SJCRH30 (cell line): ENCODE measurements around the gene TRMT11. TPM values are rescaled to one million over a fixed set of nuclear protein-coding genes. Genes with fewer than 3 reads are reported as not detected.
"Not testable (repeated sequence)": the region's sequence is repeated elsewhere in the genome, so short reads cannot be mapped to it uniquely, and the experiment has no call there.

Experiments
- DNase-seq, 2 experiments: peaks; one replicate each; pipeline ENCODE4 v3.0.0-alpha.2; 2015 to 2020
- H3K27ac ChIP-seq: fragments of 250-450 bp; sonication (Bioruptor Pico); 2 replicates; pipeline ENCODE4 v1.5.1; 2020; ENCODE audit warnings: mild to moderate bottlenecking, moderate library complexity
- H3K27me3 ChIP-seq: fragments of 250-450 bp; sonication (Bioruptor Pico); 2 replicates; pipeline ENCODE4 v1.5.1; 2020; ENCODE audit warnings: mild to moderate bottlenecking, moderate library complexity
- H3K36me3 ChIP-seq: fragments of 250-450 bp; sonication (Bioruptor Pico); 2 replicates; pipeline ENCODE4 v1.5.1; 2020; ENCODE audit warnings: mild to moderate bottlenecking, moderate library complexity
- H3K4me1 ChIP-seq: fragments of 250-450 bp; sonication (Bioruptor Pico); 2 replicates; pipeline ENCODE4 v1.5.1; 2020; ENCODE audit warnings: mild to moderate bottlenecking, moderate library complexity
- H3K4me3 ChIP-seq: fragments of 250-450 bp; sonication (Bioruptor Pico); 2 replicates; pipeline ENCODE4 v1.5.1; 2020; ENCODE audit warnings: mild to moderate bottlenecking, moderate library complexity
- H3K9me3 ChIP-seq: fragments of 250-450 bp; sonication (Bioruptor Pico); replicated peaks from 2 replicates; pipeline ENCODE4 v1.5.1; 2020; ENCODE audit warnings: mild to moderate bottlenecking, moderate library complexity
- total RNA-seq: library from RNA; depleted of rRNA; stranded (reverse); fragments of >200 nt; shearing (Covaris generic); gene quantifications from 2 replicates; pipeline ENCODE4 v1.2.3, GENCODE V29; 2014

The TRMT11 gene
- total RNA-seq, 1 experiment from 2014 or later = 30.2 TPM

- Histone ChIP-seq H3K4me1 (no peaks in the 10 kb centered on the region), H3K27me3 (no peaks in the 10 kb centered on the region), H3K4me3 (no peak overlapping the region), H3K36me3 (peaks cover 29% of the 10 kb centered on the region), H3K9me3 (no peaks in the 10 kb centered on the region), H3K27ac (no peak overlapping the region)
- no peak for DNase-seq
Observed at GRCh38 chr6:125994670-125995488, 8.5 kb downstream of the TRMT11 start.

- Histone ChIP-seq H3K36me3 (peaks cover 32% of the 10 kb centered on the region), H3K9me3 (no peaks in the 10 kb centered on the region), H3K27me3 (no peaks in the 10 kb centered on the region), H3K4me1 (no peaks in the 10 kb centered on the region), H3K4me3 (no peak overlapping the region), H3K27ac (no peak overlapping the region)
- DNase-seq = peak; percentile 37 to 80
Observed at GRCh38 chr6:125995972-125996580, 9.7 kb downstream of the TRMT11 start.

GRCh38 chr6:126002755-126003679 is 16.7 kb downstream of the TRMT11 start:
- peaks cover 43% of the 10 kb centered on the region for H3K36me3 ChIP-seq
- no peak for DNase-seq
- no peaks in the 10 kb centered on the region for H3K4me1 ChIP-seq
- H3K27me3 ChIP-seq = no peaks in the 10 kb centered on the region
- no peak overlapping the region for H3K4me3 ChIP-seq
- H3K9me3 ChIP-seq = no peaks in the 10 kb centered on the region
- no peak overlapping the region for H3K27ac ChIP-seq

GRCh38 chr6:126007800-126008199 is 21.5 kb downstream of the TRMT11 start:
- H3K27me3 ChIP-seq = no peaks in the 10 kb centered on the region
- no peak overlapping the region for H3K4me3 ChIP-seq
- no peak for DNase-seq
- H3K4me1 ChIP-seq = no peaks in the 10 kb centered on the region
- no peaks in the 10 kb centered on the region for H3K9me3 ChIP-seq
- H3K36me3 ChIP-seq = peaks cover 29% of the 10 kb centered on the region
- no peak overlapping the region for H3K27ac ChIP-seq

- H3K4me3 ChIP-seq = no peak overlapping the region
- H3K4me1 ChIP-seq = no peaks in the 10 kb centered on the region
- H3K36me3 ChIP-seq = peaks cover 31% of the 10 kb centered on the region
- no peak for DNase-seq
- H3K9me3 ChIP-seq = no peaks in the 10 kb centered on the region
- no peak overlapping the region for H3K27ac ChIP-seq
- no peaks in the 10 kb centered on the region for H3K27me3 ChIP-seq
Observed at GRCh38 chr6:126010040-126010439, 23.7 kb downstream of the TRMT11 start.

- Histone ChIP-seq H3K27ac (no peak overlapping the region), H3K36me3 (peaks cover 39% of the 10 kb centered on the region), H3K4me3 (no peak overlapping the region), H3K4me1 (no peaks in the 10 kb centered on the region), H3K9me3 (no peaks in the 10 kb centered on the region), H3K27me3 (no peaks in the 10 kb centered on the region)
- no peak for DNase-seq
Observed at GRCh38 chr6:126015863-126016262, 29.5 kb downstream of the TRMT11 start.

- Histone ChIP-seq H3K9me3 (no peaks in the 10 kb centered on the region), H3K27ac (no peak overlapping the region), H3K27me3 (no peaks in the 10 kb centered on the region), H3K36me3 (peaks cover 37% of the 10 kb centered on the region), H3K4me3 (no peak overlapping the region), H3K4me1 (no peaks in the 10 kb centered on the region)
- no peak for DNase-seq
Observed at GRCh38 chr6:126016591-126016990, 30.3 kb downstream of the TRMT11 start.

- no peaks in the 10 kb centered on the region for H3K27me3 ChIP-seq
- no peaks in the 10 kb centered on the region for H3K9me3 ChIP-seq
- no peak overlapping the region for H3K27ac ChIP-seq
- H3K36me3 ChIP-seq = peaks cover 38% of the 10 kb centered on the region
- H3K4me3 ChIP-seq = no peak overlapping the region
- H3K4me1 ChIP-seq = no peaks in the 10 kb centered on the region
- no peak for DNase-seq
Observed at GRCh38 chr6:126017668-126018067, 31.3 kb downstream of the TRMT11 start.

- no peak overlapping the region for H3K4me3 ChIP-seq
- H3K36me3 ChIP-seq = peaks cover 28% of the 10 kb centered on the region
- DNase-seq = no peak
- H3K4me1 ChIP-seq = no peaks in the 10 kb centered on the region
- H3K27ac ChIP-seq = no peak overlapping the region
- no peaks in the 10 kb centered on the region for H3K27me3 ChIP-seq
- H3K9me3 ChIP-seq = no peaks in the 10 kb centered on the region
Observed at GRCh38 chr6:126020305-126021050, 34.1 kb downstream of the TRMT11 start.

GRCh38 chr6:126023474-126023873 is 37.1 kb downstream of the TRMT11 start:
- DNase-seq, H3K4me3 ChIP-seq, H3K4me1 ChIP-seq, H3K27ac ChIP-seq, H3K27me3 ChIP-seq, H3K9me3 ChIP-seq: not testable (repeated sequence)
- peaks cover 19% of the 10 kb centered on the region for H3K36me3 ChIP-seq

GRCh38 chr6:126026001-126026400 is 39.7 kb downstream of the TRMT11 start:
- Histone ChIP-seq H3K27me3 (no peaks in the 10 kb centered on the region), H3K4me3 (no peak overlapping the region), H3K27ac (no peak overlapping the region), H3K4me1 (no peaks in the 10 kb centered on the region), H3K36me3 (peaks cover 12% of the 10 kb centered on the region), H3K9me3 (no peaks in the 10 kb centered on the region)
- DNase-seq = no peak

- no peak for DNase-seq
- no peaks in the 10 kb centered on the region for H3K4me1 ChIP-seq
- H3K27ac ChIP-seq = no peak overlapping the region
- H3K36me3 ChIP-seq = no peaks in the 10 kb centered on the region; the same call in none of the 2 replicates
- no peak overlapping the region for H3K4me3 ChIP-seq
- H3K27me3 ChIP-seq = no peaks in the 10 kb centered on the region
- no peaks in the 10 kb centered on the region for H3K9me3 ChIP-seq
Observed at GRCh38 chr6:126027601-126028000, 41.3 kb downstream of the TRMT11 start.

- no peak overlapping the region for H3K4me3 ChIP-seq
- no peaks in the 10 kb centered on the region for H3K27me3 ChIP-seq
- no peaks in the 10 kb centered on the region for H3K9me3 ChIP-seq
- H3K27ac ChIP-seq = no peak overlapping the region
- no peak for DNase-seq
- no peaks in the 10 kb centered on the region; the same call in none of the 2 replicates for H3K36me3 ChIP-seq
- H3K4me1 ChIP-seq = no peaks in the 10 kb centered on the region
Observed at GRCh38 chr6:126030045-126030444, 43.7 kb downstream of the TRMT11 start.

- Histone ChIP-seq H3K27ac (no peak overlapping the region), H3K36me3 (peaks cover 6% of the 10 kb centered on the region), H3K27me3 (no peaks in the 10 kb centered on the region), H3K4me1 (no peaks in the 10 kb centered on the region), H3K4me3 (no peak overlapping the region), H3K9me3 (no peaks in the 10 kb centered on the region)
- peak; percentile 26 to 53 for DNase-seq
Observed at GRCh38 chr6:126033696-126034095, 47.4 kb downstream of the TRMT11 start.
